Muscle layer of duodenum (tissue), 2 donors: ENCODE data around the gene DNAJC11.

ENCODE experiments used
- H3K27ac ChIP-seq: one replicate; pipeline ENCODE4 v1.7.0; 2013; ENCODE audit warnings: mild to moderate bottlenecking, low read length
- H3K27me3 ChIP-seq: one replicate; pipeline ENCODE4 v1.7.0; 2013; ENCODE audit warnings: low read depth, mild to moderate bottlenecking, control low read depth, low read length
- H3K36me3 ChIP-seq, 2 donors: one replicate each; pipeline ENCODE4 v1.7.0; 2013; ENCODE audit warnings: low read length in 2 of 2, control low read depth in 1 of 2, mild to moderate bottlenecking in 1 of 2; ENCODE audit not compliant: insufficient read depth in 2 of 2, control insufficient read depth in 1 of 2
- H3K4me1 ChIP-seq, 2 donors: one replicate each; pipeline ENCODE4 v1.7.0; 2013; ENCODE audit warnings: low read length in 2 of 2, mild to moderate bottlenecking in 2 of 2, control low read depth in 1 of 2, moderate library complexity in 1 of 2; ENCODE audit not compliant: insufficient read depth in 2 of 2, control insufficient read depth in 1 of 2
- H3K4me3 ChIP-seq, 2 donors: one replicate each; pipeline ENCODE4 v1.7.0; 2013; ENCODE audit warnings: low read length in 2 of 2, low read depth in 1 of 2, mild to moderate bottlenecking in 1 of 2
- H3K9me3 ChIP-seq, 2 donors: one replicate each; pipeline ENCODE4 v1.7.0; 2013; ENCODE audit warnings: low read length in 2 of 2, control low read depth in 1 of 2, mild to moderate bottlenecking in 1 of 2; ENCODE audit not compliant: control insufficient read depth in 1 of 2
- donor health status: healthy.

Gene DNAJC11

DNA sequence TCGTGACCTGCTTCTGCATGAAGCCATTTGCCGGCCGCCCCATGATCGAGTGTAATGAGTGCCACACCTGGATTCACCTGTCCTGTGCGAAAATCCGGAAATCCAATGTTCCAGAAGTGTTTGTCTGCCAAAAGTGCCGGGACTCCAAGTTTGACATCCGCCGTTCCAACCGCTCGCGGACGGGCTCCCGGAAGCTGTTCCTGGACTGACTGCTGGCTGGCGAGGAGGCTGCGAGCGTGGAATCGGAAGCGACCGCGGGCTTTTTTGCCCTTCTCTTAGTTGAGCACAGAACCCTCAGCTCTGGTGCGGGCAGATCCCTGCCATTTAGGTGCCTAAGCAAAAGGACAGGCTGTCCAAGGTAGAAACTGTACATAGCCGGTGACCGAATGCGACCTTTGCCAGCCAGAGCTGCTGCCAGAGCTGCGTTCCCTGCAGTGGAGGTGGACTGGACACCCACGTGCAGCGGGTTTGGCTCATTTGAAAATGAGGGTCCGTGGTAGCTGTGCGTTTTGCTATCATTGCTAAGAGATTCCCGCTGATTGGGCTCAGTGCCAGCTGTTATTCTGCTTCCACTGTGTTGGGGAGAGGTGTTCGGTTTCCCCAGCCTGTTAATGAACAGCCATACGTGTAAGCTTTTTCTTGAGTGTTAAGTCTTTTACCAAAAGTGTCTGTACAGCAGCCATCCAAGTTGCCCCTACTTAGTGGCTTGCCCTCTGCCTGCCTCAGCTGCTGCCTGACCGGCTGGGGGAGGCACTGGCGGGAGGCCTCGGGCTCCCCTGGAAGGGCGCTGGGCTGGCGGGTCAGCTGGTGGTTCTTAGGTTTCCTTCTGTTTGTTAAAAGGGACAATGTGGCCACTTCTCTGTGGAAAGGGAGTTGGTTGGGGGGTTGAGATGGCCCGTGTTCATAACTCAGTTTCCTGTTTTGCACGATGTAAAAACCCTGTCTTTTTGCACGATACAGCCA, 79.9 kb downstream of the DNAJC11 start:
- H3K27me3 ChIP-seq = no peaks in the 10 kb centered on the region
- H3K27ac ChIP-seq = no peak overlapping the region
- peaks cover 0 to 16% of the 10 kb centered on the region in 2 donors for H3K4me1 ChIP-seq
- no peak overlapping the region for H3K4me3 ChIP-seq
- peaks cover 27 to 39% of the 10 kb centered on the region in 2 donors for H3K36me3 ChIP-seq
- H3K9me3 ChIP-seq = no peaks in the 10 kb centered on the region

DNA sequence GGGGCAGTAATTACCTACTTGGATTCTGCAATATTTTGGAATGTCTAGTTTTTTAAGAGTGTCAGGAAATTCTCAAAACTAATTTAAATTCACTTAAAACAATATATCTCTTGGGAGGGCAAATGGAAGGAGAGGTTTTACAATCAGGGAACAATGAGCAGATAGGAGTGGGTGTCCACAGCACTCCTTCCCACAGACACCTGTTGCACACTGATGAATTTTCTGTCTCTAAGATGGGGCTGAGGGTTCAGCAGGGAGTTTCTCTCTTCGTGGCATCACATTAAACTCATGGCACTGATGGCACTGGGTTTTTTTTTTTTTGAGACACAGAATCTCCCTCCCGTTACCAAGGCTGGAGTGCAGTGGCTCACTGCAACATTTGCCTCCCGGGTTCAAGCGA, 82.6 kb downstream of the DNAJC11 start:
- no peaks in the 10 kb centered on the region for H3K27me3 ChIP-seq
- H3K9me3 ChIP-seq = no peaks in the 10 kb centered on the region
- no peak overlapping the region for H3K27ac ChIP-seq
- peaks cover 4 to 13% of the 10 kb centered on the region in 2 donors for H3K4me1 ChIP-seq
- peaks cover 27 to 39% of the 10 kb centered on the region in 2 donors for H3K36me3 ChIP-seq
- H3K4me3 ChIP-seq = no peak overlapping the region

DNA sequence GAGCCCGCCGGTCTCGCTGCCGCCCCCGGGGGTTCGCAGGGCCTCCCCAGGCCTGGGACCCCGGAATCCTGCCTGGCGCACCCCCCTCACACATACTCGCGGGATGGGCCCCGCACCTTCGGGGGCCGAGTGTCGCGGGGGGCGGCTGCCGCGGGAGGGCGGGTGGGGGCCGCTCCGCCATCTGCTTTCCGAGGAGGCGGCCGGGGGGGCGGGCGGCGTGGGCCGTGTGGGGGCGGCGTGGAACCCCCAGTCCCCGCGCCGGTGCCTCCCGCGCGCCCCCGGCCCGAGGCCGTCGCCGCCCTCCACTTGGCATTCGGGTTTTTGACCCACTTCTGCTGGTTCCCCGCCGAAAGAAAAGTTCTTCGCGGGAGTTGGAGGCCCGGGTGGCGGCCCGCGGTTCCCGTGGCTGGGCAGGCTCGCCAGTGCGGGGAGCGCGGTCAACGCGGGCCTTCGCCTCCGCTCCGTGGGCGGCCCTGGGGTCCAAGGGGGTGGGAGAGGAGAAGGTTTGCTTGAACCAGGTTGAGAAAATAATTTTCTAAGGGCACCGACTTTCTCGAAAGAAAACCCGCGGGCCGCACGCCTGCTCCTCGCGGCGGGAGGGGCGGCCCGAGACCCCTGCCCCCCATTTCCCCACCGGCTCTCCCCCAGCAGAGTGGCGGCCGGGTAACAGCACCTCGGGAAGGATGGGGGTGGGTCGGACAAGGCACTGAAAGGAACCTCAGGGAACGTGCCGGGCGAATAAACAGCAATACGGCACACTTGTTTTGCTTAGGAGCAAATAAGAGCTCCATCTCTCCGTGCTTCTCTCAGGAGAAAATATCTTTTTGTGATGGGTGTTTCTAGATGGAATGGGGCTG, 86.5 kb downstream of the DNAJC11 start:
- no peaks in the 10 kb centered on the region for H3K27me3 ChIP-seq
- peaks cover 7 to 8% of the 10 kb centered on the region in 2 donors for H3K36me3 ChIP-seq
- peaks cover 4 to 21% of the 10 kb centered on the region in 2 donors for H3K4me1 ChIP-seq
- no peaks in the 10 kb centered on the region for H3K9me3 ChIP-seq
- peak overlapping the region; percentile 50 to 87 for H3K4me3 ChIP-seq
- H3K27ac ChIP-seq = no peak overlapping the region

DNA sequence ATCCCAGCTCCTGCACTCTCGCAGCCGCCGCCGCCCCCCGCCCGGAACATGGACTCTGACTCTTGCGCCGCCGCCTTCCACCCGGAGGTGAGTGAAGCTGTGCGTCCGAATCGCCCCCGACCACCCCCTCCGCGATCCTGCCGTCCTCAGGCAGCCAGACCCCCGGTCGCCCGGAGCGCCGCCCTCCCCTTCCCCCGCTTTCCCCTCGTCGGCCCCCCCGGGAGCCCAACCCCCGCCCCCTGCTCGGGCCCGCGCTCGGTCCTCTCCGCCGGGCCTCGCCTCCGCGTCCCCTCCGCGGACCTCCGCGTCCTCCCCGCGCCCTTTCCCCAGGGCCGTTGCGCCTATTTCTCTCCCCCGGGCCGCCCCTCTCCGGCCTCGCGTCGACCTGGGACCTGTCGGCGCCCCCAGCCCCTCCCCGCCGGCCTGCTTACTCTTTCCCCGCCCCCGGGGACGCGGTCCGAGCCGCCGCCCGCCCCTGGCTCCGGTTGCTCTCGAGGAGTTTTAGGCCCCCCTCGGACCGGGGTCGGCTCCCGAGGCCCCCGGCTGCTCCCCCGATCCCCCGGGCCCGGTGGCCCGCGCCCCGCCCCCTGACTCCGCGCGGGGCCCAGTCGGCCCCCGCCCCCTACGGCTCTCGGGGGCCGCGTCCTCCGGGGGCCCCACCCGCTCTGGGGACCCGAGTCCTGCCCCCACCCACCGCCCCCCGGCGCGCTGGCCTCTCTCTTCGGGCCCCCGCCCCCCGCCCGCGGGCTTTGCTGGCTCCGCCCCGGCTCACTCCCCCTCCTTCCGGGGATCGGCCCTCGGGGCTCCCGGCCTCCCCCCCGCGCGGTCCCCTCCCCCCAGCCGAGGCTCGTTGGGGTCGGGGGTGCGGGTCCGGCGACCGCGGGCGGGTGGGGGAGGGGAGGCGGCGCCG, 87.3 kb downstream of the DNAJC11 start:
- H3K27me3 ChIP-seq = no peaks in the 10 kb centered on the region
- H3K27ac ChIP-seq = no peak overlapping the region
- peak overlapping the region; percentile 37 to 87 for H3K4me3 ChIP-seq
- no peaks in the 10 kb centered on the region for H3K9me3 ChIP-seq
- peaks cover 0 to 3% of the 10 kb centered on the region in 2 donors for H3K36me3 ChIP-seq
- peaks cover 4 to 25% of the 10 kb centered on the region in 2 donors for H3K4me1 ChIP-seq

DNA sequence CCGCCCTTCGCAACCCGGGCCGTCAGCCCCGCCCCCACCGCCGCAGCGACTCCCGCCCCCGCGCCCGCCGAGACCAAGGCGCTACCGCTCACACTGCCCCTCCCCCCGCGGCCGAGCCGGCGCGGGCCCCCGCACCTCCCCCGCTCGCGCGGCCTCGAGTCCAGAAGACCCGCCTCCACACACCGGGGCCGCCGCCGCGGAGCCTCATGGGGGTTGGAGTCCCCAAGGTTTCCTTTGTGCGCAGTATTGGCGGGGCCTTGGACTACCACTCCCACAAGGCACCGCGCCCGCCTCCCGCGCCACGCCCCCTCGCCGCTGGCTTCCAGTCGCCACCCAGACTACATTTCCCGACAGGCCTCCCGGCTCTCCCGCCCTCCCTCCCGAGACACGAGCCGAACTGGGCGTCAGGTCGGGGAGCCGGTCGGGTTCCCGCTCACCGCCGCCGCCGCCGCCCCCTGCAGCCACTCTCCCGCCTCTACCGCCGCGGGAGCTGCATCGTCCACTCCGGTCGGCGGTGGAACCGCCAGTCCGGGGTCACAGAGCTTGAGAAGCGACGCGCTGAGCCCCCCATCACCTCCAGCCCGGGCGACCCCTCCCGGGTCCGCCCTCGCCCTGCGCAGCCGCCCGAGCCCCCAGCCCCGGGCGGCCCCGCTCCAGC, 88.1 kb downstream of the DNAJC11 start, which contains the start of gene PHF13:
TSS of gene PHF13 (plus strand) at position 371 of the 658 bp plus-strand sequence. CDS start 336 bp downstream, outside the sequence.
- H3K36me3 ChIP-seq = peaks cover 0 to 3% of the 10 kb centered on the region in 2 donors
- no peaks in the 10 kb centered on the region for H3K9me3 ChIP-seq
- no peaks in the 10 kb centered on the region for H3K27me3 ChIP-seq
- peak within 1 kb of the TSS; percentile 91 for H3K27ac ChIP-seq
- H3K4me3 ChIP-seq = peak within 1 kb of the TSS; percentile 81 to 87
- peaks cover 4 to 25% of the 10 kb centered on the region in 2 donors for H3K4me1 ChIP-seq

DNA sequence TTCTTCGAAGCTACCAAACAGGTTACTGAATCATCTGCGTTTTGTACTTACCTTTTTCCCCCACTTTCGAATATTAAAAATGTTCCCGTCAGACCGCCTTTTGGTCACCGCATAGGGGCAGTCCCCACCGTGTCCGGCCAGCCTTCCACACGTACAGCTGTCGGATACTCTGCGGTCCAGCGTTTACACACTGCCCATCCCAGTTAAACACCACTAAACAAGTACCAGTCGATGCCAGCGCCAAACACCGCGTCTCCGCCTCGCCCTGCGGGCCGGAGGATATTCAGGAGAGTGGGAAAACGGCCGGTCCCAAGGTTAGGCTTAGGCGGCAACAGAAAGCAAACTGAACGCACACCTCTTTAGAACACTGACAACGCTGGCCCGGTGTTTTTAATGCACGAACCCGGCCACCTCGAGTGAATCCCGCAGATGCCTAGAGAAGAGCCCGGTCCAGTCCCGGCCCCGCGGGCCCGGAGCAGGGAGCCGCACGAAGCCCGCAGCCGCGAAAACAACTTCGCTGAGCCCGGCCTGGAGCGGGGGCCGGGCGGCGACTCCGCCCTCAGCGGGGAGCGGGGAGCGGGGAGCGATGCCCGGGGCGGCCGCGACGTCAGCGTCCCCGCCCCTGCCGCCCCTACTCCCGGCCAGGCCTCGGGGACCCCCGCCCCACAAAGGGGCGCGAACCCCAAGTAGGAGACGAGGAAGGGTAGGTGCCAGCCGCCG, 88.8 kb downstream of the DNAJC11 start:
- no peaks in the 10 kb centered on the region for H3K9me3 ChIP-seq
- no peaks in the 10 kb centered on the region for H3K27me3 ChIP-seq
- H3K27ac ChIP-seq = peak overlapping the region; percentile 91
- H3K4me1 ChIP-seq = peaks cover 4 to 25% of the 10 kb centered on the region in 2 donors
- H3K4me3 ChIP-seq = peak overlapping the region; percentile 81 to 82
- H3K36me3 ChIP-seq = peaks cover 0 to 3% of the 10 kb centered on the region in 2 donors

DNA sequence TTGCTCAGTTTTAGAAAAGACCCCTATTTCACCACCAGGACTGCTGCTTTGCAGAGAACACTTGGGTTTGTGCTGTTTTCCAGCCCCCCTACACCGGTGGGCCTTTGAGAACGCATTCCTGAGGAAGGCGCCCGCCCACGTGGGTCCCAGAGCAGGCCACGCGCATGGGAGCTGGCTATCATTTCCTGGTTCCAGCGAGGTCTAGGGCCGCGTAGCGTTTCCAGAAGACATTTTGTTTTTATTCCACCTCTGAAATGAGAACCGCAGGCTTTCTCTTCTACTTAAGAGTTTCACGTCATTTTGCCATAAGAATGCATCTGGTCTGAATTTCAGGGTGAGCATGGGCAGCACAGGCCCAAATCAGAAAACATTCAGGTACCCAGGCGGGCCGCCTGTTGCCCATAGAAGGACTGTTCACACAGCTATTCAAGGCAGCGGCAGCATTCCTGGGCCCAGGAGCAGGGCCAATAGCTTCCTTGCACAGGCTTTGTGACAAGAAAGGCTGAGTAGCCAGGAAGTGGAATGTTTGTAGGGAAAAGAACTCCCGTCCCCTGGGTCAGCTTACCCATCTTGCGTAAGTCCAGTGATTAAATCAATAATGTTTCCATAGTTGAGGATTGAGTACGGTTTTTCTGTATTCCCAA, 97.6 kb downstream of the DNAJC11 start:
- Histone ChIP-seq H3K4me1 (peaks cover 11 to 31% of the 10 kb centered on the region in 2 donors), H3K36me3 (peaks cover 0 to 32% of the 10 kb centered on the region in 2 donors), H3K27me3 (no peaks in the 10 kb centered on the region), H3K27ac (peak overlapping the region; percentile 99), H3K9me3 (no peaks in the 10 kb centered on the region), H3K4me3 (peak overlapping the region; percentile 67 to 99)

DNA sequence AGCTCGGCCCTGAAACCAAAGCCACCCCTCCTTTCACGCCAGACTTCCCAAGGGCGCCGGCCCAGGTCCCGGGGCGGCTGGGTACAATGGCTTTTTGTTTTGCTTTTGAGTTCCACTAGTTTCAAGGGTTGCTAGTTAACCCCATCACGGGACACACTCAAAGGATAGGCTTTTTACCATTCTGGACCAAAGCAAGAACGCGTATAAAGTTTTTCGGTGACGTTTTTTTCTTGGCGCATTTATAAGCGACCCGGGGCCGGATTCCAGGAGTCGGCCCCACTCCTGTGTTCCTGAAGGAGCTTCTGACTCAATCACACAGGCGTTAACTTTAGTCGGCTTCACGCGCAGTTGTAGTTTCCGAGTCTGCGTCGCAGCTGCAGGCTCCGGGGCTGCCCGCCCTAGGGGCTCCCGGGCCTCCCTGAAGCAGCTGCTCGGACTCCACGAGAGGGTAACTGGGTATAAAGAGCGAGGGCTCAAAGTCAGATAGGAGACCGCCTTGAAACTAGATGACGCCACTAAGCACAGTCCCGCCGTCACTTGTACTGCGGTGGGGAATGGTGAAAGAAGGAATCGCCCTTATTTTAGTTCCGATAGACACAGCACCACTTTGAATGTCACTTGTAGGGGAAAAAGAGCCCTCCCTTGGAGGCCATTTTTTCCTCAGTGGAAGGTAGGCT, 98.2 kb downstream of the DNAJC11 start:
- Histone ChIP-seq H3K9me3 (no peaks in the 10 kb centered on the region), H3K27me3 (no peaks in the 10 kb centered on the region), H3K4me3 (peak overlapping the region; percentile 67 to 99), H3K36me3 (peaks cover 0 to 36% of the 10 kb centered on the region in 2 donors), H3K4me1 (peaks cover 11 to 38% of the 10 kb centered on the region in 2 donors), H3K27ac (peak overlapping the region; percentile 99)

DNA sequence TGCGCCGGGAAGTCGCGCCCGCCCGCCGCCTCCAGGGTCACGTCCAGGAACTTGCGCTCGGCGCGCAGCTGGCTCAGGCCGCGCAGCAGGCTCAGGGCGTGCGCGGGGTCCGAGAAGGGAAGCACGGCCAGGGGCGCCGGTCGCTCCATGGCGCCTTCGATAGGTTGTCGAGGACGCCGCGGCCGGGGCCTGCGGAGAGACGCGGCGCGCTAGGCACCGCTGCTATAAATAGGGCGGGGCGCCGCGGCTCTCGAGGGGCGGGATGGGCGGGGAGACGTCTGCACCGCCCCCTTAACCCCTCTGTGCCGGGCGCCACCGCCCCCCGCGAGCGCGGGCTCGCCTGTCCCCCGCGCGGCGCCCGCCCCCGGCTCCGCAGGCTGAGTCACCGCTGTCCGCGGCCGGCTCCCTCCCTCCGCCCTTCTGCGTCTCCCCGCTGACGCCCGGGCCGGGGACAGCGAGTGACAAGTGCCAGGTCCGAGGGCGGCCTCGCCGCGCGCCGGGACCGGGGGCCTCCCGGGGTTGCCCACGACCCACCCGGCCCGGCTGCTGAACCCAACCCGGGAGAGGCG, 98.9 kb downstream of the DNAJC11 start, which contains the start of gene KLHL21:
TSS of gene KLHL21 (minus strand) at position 201 of the 569 bp plus-strand sequence. CDS start at position 149, 52 bp downstream.
- peaks cover 11 to 42% of the 10 kb centered on the region in 2 donors for H3K4me1 ChIP-seq

More for the DNA sequence above, 98.9 kb downstream of the DNAJC11 start, which contains the start of gene KLHL21:
- H3K9me3 ChIP-seq = no peaks in the 10 kb centered on the region
- no peaks in the 10 kb centered on the region for H3K27me3 ChIP-seq
- peak within 1 kb of the TSS; percentile 86 to 99 for H3K4me3 ChIP-seq
- H3K36me3 ChIP-seq = peaks cover 2 to 41% of the 10 kb centered on the region in 2 donors
- H3K27ac ChIP-seq = peak within 1 kb of the TSS; percentile 99
